Measurements from ENCODE around the gene ALPK1. TPM values are rescaled to one million over a fixed set of nuclear protein-coding genes. Genes with fewer than 3 reads are reported as not detected.

ALPK1 gene
- 13.7 and 52.4 TPM in 2 replicates for total RNA-seq

DNA sequence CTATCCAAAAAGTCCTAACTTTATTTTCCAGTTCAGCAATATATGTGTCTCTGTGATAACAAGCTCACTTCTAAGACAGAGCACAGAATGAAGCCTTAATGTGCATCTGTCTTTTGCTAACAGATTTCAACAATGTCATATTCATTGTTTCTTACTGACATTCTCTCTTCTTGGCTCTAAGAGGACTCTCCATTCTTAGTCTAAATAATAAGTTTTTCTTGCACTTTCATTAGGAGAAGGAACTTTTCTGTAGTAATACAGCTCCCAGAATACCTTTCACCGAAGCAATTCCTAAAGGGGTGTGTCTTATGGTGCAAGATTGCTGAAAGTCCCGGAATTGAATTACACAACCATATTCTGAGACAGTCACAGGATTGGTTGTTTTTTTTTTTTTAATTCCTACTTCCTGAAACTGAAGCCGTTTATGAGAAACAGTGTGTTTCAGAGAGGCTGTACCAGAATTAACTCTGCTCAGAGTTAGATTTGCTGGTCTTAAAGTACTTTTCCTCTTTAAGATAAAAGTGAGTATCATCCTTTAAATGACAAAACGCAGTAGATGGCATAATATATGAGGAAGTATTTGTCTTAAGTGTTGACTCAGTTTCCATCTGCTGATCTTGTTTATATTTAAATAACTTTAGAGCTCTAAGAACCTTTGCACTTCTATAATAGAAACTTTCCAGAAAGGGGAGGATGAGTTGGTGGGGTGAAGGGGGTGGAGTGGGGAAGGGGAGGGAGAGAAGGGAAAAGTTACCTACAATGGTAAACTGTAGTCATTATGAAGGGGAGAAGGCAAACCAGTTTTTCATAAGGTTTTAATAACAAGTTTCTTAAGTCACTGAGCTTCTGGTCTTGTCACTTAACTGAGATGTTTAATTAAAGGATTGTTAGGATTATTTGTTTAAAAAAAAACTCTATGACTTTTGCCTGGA lies at the start of gene ALPK1:
Gene ALPK1, plus strand, starts transcription at position 421 of the 932 bp plus-strand sequence.
- TF ChIP-seq, protein P1, sequence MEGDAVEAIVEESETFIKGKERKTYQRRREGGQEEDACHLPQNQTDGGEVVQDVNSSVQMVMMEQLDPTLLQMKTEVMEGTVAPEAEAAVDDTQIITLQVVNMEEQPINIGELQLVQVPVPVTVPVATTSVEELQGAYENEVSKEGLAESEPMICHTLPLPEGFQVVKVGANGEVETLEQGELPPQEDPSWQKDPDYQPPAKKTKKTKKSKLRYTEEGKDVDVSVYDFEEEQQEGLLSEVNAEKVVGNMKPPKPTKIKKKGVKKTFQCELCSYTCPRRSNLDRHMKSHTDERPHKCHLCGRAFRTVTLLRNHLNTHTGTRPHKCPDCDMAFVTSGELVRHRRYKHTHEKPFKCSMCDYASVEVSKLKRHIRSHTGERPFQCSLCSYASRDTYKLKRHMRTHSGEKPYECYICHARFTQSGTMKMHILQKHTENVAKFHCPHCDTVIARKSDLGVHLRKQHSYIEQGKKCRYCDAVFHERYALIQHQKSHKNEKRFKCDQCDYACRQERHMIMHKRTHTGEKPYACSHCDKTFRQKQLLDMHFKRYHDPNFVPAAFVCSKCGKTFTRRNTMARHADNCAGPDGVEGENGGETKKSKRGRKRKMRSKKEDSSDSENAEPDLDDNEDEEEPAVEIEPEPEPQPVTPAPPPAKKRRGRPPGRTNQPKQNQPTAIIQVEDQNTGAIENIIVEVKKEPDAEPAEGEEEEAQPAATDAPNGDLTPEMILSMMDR (IDR thresholded peaks at IDR 0.05; ENCODE audit: insufficient read depth, low read length, severe bottlenecking) = no peak
- H3K27me3 ChIP-seq (ENCODE audit: control insufficient read depth, insufficient read depth, low read length) = no peaks in the 10 kb centered on the region
- DNase-seq (ENCODE audit: low read depth) = peak; percentile 95

DNA sequence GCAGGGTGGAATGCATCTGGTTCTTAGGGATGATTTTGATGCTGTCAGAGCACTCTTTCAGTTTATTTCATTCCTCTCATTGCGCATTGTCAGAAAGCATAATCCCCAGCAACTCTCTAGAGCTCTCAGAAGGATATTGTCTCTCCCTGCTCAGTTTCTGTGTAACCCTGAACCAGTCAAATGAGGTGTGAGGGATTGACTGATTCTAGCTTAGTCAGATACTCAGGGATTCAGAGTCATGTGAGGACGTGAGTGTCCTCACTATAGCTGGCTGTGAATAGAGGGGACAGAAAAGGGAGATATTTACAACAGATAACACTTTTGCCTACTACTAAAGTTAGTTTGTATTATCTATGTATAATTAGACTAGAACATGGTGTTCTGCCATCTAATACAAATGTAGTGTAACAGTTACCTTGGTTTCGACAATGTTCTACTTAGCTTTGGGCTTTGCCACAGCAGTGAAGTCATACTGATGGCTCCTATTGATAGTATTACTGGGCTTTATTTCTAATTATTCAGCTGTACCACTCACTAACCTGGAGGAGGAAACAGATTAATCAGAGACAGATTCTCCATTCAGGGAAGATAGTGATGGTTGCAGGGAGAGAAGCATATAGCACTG lies 46.0 kb upstream of the ALPK1 start:
- Histone ChIP-seq H3K36me3 (ENCODE audit: control insufficient read depth, insufficient read depth, low read length) (no peaks in the 10 kb centered on the region), H3K27me3 (ENCODE audit: control insufficient read depth, insufficient read depth, low read length) (no peaks in the 10 kb centered on the region), H3K4me3 (ENCODE audit: low read depth, low read length) (no peak overlapping the region)
- FAIRE-seq (no peak), DNase-seq (ENCODE audit: low read depth) (no peak)
- TF ChIP-seq, protein P1 (IDR thresholded peaks at IDR 0.05; ENCODE audit: insufficient read depth, low read length, severe bottlenecking) = no peak

More for the DNA sequence above, at the start of gene ALPK1:
- no peak for FAIRE-seq
- H3K36me3 ChIP-seq (ENCODE audit: control insufficient read depth, insufficient read depth, low read length) = peaks cover 4% of the 10 kb centered on the region
- peak within 1 kb of the TSS; percentile 53 for H3K4me3 ChIP-seq (ENCODE audit: low read depth, low read length)

DNA sequence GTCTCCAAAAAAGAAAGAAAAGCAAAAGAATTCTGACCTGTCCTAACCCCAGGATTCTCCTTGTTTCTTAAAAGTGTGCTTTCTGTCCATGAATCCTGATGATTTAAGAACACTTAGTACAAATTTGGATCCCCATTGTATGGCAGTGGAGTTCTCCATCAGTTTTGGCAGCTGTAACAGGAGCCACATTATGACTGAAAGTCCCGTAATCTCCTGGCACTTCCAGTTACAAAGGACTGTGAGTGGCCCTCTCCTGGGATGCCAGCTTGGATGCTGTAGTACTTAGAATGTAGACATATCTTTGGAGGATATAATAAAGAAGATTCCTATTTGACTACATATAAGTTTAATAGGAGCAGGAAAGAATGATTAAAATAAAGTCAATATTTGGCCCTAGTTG lies 44.9 kb upstream of the ALPK1 start:
- FAIRE-seq = no peak
- TF ChIP-seq, protein P1 (IDR thresholded peaks at IDR 0.05; ENCODE audit: insufficient read depth, low read length, severe bottlenecking) = no peak
- Histone ChIP-seq H3K4me3 (ENCODE audit: low read depth, low read length) (no peak overlapping the region), H3K27me3 (ENCODE audit: control insufficient read depth, insufficient read depth, low read length) (no peaks in the 10 kb centered on the region), H3K36me3 (ENCODE audit: control insufficient read depth, insufficient read depth, low read length) (no peaks in the 10 kb centered on the region)
- no peak for DNase-seq (ENCODE audit: low read depth)

DNA sequence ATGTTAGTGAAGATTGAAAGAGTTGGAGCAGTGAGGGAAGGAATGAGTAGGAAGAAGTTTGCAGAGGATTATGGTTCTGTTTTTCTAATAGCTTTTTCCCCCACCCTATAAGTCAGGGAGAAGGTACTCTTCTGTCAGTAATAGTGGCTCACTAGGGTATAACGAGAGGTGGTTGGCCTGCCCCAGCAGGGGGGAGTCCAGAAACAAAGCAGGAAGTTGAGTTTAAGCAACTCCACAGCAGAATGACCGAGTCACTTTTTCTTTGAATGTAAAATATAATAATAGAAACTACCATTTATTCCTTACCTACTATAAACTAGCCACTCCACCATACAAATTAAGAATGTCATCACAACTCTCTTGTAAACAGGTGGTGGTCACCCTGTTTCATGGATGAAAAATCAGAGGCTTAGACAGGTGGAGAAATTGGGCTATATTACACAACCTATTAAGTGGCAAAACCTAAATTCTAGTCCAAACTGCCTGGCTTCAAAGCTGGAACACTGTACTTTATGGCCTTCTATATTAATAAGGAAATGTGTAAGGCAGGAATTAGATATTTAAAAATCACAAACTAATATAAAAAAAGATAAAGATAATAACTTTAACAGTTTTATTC lies 43.7 kb upstream of the ALPK1 start:
- TF ChIP-seq, protein P1 (IDR thresholded peaks at IDR 0.05; ENCODE audit: insufficient read depth, low read length, severe bottlenecking) = no peak
- no peak for DNase-seq (ENCODE audit: low read depth)
- no peak for FAIRE-seq
- Histone ChIP-seq H3K4me3 (ENCODE audit: low read depth, low read length) (no peak overlapping the region), H3K36me3 (ENCODE audit: control insufficient read depth, insufficient read depth, low read length) (no peaks in the 10 kb centered on the region), H3K27me3 (ENCODE audit: control insufficient read depth, insufficient read depth, low read length) (no peaks in the 10 kb centered on the region)

DNA sequence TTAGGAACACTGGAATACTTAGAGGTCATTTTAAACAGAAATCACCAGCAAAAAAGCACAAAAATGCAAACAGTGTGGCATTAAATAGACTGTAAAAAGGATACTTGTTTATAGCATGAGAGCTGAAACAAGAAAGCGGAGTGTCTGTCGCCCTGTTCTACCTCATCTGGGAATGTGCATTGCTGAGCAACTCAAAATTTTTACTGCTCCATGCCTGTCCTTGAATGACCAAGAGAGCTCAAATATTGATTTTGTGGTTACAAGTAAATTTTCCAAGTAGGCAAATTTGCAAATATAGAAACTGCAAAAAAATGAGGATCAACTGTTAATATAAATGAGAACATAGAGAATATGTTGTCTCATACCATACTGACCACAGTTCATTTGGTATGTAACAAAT lies 40.1 kb upstream of the ALPK1 start:
- DNase-seq (ENCODE audit: low read depth) (no peak), FAIRE-seq (no peak)
- Histone ChIP-seq H3K27me3 (ENCODE audit: control insufficient read depth, insufficient read depth, low read length) (no peaks in the 10 kb centered on the region), H3K4me3 (ENCODE audit: low read depth, low read length) (no peak overlapping the region), H3K36me3 (ENCODE audit: control insufficient read depth, insufficient read depth, low read length) (peaks cover 2% of the 10 kb centered on the region)
- TF ChIP-seq, protein P1 (IDR thresholded peaks at IDR 0.05; ENCODE audit: insufficient read depth, low read length, severe bottlenecking) = no peak
